CD4-positive, alpha-beta T cell treated with Interleukin-4 for 1 hour (primary cell): ENCODE data around the gene MYMX.

Experiments
- DNase-seq, 2 donors: peaks; one replicate each; pipeline ENCODE4 v3.0.0-alpha.2; 2020 to 2022

Gene MYMX

GRCh38 chr6:44234101-44235025 lies 17.6 kb downstream of the MYMX start:
- no peak for DNase-seq

- no peak for DNase-seq
Measured at GRCh38 chr6:44235269-44235668, 18.5 kb downstream of the MYMX start.

- DNase-seq: no peak
Measured at GRCh38 chr6:44235891-44236516, 19.3 kb downstream of the MYMX start.

- DNase-seq: peak; percentile 83 to 86
Measured at GRCh38 chr6:44237021-44237812, 20.5 kb downstream of the MYMX start.

- peak; percentile 80 to 82 for DNase-seq
Measured at GRCh38 chr6:44237813-44238433, 21.2 kb downstream of the MYMX start.

- DNase-seq: no peak
Measured at GRCh38 chr6:44238687-44239350, 22.1 kb downstream of the MYMX start.

GRCh38 chr6:44243345-44243744 lies 26.6 kb downstream of the MYMX start:
- no peak for DNase-seq

- no peak for DNase-seq
Measured at GRCh38 chr6:44245391-44245911, 28.7 kb downstream of the MYMX start.

GRCh38 chr6:44245912-44246662 lies 29.4 kb downstream of the MYMX start:
- DNase-seq: peak; percentile 86 to 88

- DNase-seq: peak; percentile 99
Measured at GRCh38 chr6:44246663-44247337, 30.1 kb downstream of the MYMX start, which contains the start of gene HSP90AB1. TSS of gene HSP90AB1 (plus strand) at chr6:44247101. CDS start at chr6:44248630, 1,529 bp downstream.

- DNase-seq: peak; percentile 87 to 89
Measured at GRCh38 chr6:44247338-44248302, 30.9 kb downstream of the MYMX start.

GRCh38 chr6:44248579-44248978 lies 31.9 kb downstream of the MYMX start:
- DNase-seq: no peak

GRCh38 chr6:44249082-44249748 lies 32.5 kb downstream of the MYMX start:
- DNase-seq: no peak

GRCh38 chr6:44250067-44250717 lies 33.5 kb downstream of the MYMX start:
- no peak for DNase-seq

- DNase-seq: no peak
Measured at GRCh38 chr6:44250718-44251123, 34.0 kb downstream of the MYMX start.

- DNase-seq: no peak
Measured at GRCh38 chr6:44251576-44252524, 35.1 kb downstream of the MYMX start.
